ENCODE results near the gene CTBS. TPM values are rescaled to one million over a fixed set of nuclear protein-coding genes. Genes with fewer than 3 reads are reported as not detected.

The CTBS gene
- total RNA-seq, 1 donor from 2014 or later = 11.5 TPM

DNA sequence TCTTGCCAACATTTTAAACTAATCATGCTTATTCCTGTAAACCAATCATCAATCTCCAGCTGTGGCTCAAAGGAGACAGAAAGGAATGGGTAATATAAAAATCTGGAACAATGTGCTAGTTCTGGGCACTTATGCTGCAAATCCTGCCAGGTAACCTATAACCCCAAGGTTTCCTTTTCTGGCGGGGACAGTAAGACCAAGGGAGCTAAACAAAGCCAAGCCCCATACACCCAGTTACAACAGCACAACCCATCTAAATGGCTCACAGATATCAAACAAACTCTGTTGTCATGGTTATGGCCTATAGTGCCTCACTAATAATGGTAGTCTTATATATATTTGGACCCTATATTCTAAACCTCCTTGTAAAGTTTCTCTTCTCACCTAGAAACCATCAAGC, 36.9 kb upstream of the CTBS start:
- Mint-ChIP-seq H3K27ac (peak overlapping the region; percentile 90), H3K9me3 (peaks cover 42% of the 10 kb centered on the region), H3K27me3 (ENCODE audit: insufficient read depth, low read depth) (no peaks in the 10 kb centered on the region), H3K4me1 (peaks cover 8% of the 10 kb centered on the region), H3K36me3 (peaks cover 3% of the 10 kb centered on the region), H3K4me3 (no peak overlapping the region)
- no peak overlapping the region for H3K9ac ChIP-seq
- H3K36me3 ChIP-seq = peaks cover 17% of the 10 kb centered on the region
- peaks cover 20% of the 10 kb centered on the region for H3K4me1 ChIP-seq
- no peaks in the 10 kb centered on the region for H3K27me3 ChIP-seq
- no peaks in the 10 kb centered on the region for H3K79me2 ChIP-seq (ENCODE audit: low read depth)
- TF ChIP-seq EZH2phosphoT487 (IDR thresholded peaks at IDR 0.05) (no peak), EZH2 (IDR thresholded peaks at IDR 0.05) (no peak)
- TF ChIP-seq, protein P1, sequence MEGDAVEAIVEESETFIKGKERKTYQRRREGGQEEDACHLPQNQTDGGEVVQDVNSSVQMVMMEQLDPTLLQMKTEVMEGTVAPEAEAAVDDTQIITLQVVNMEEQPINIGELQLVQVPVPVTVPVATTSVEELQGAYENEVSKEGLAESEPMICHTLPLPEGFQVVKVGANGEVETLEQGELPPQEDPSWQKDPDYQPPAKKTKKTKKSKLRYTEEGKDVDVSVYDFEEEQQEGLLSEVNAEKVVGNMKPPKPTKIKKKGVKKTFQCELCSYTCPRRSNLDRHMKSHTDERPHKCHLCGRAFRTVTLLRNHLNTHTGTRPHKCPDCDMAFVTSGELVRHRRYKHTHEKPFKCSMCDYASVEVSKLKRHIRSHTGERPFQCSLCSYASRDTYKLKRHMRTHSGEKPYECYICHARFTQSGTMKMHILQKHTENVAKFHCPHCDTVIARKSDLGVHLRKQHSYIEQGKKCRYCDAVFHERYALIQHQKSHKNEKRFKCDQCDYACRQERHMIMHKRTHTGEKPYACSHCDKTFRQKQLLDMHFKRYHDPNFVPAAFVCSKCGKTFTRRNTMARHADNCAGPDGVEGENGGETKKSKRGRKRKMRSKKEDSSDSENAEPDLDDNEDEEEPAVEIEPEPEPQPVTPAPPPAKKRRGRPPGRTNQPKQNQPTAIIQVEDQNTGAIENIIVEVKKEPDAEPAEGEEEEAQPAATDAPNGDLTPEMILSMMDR (IDR thresholded peaks at IDR 0.05) = no peak
- H3K4me3 ChIP-seq = no peak overlapping the region
- peaks cover 33% of the 10 kb centered on the region for H3K9me3 ChIP-seq (ENCODE audit: low read depth)
- no peaks in the 10 kb centered on the region for H4K20me1 ChIP-seq (ENCODE audit: low read depth)
- H3K4me2 ChIP-seq = peak overlapping the region; percentile 57
- peak overlapping the region; percentile 99 for H3K27ac ChIP-seq
- DNase-seq (ENCODE audit: low spot score) = no peak
- H3F3A ChIP-seq (ENCODE audit: low read depth) = peaks cover 34% of the 10 kb centered on the region
- H2AFZ ChIP-seq (replicated peaks) = peak overlapping the region; percentile 4

DNA sequence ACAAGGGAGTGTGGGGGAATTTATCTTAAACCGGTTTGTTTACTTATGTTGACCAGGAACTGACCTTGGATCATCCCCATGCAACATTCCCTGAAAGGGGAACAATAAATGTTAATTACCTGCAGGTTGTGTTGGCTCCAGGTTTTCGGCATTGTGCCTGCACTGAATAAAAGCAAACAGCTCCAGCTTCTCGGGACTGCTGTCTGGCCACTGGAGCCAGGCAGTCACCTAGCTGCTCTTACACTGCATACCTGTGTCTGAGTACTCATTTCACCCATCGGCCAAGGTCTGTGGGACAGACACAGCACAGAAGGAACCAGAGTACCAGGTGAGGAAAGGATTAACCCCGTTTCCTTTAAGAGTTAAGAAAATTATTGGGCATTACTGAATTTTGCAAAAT, 32.7 kb upstream of the CTBS start:
- peaks cover 13% of the 10 kb centered on the region for H3K36me3 ChIP-seq
- no peaks in the 10 kb centered on the region for H3K27me3 Mint-ChIP-seq (ENCODE audit: insufficient read depth, low read depth)
- H3K4me1 ChIP-seq = peaks cover 10% of the 10 kb centered on the region
- H2AFZ ChIP-seq (replicated peaks) = no peak overlapping the region
- H3K4me2 ChIP-seq = no peak overlapping the region
- TF ChIP-seq, protein P1 (IDR thresholded peaks at IDR 0.05) = no peak
- H3K27ac ChIP-seq = no peak overlapping the region
- no peak for DNase-seq (ENCODE audit: low spot score)
- H3K9me3 ChIP-seq (ENCODE audit: low read depth) = peaks cover 23% of the 10 kb centered on the region
- peaks cover 19% of the 10 kb centered on the region for H3F3A ChIP-seq (ENCODE audit: low read depth)
- H3K36me3 Mint-ChIP-seq = peaks cover 5% of the 10 kb centered on the region
- peaks cover 7% of the 10 kb centered on the region for H3K4me1 Mint-ChIP-seq
- H3K4me3 Mint-ChIP-seq = no peak overlapping the region
- no peak overlapping the region for H3K4me3 ChIP-seq
- peaks cover 55% of the 10 kb centered on the region for H3K9me3 Mint-ChIP-seq
- no peaks in the 10 kb centered on the region for H4K20me1 ChIP-seq (ENCODE audit: low read depth)
- no peaks in the 10 kb centered on the region for H3K79me2 ChIP-seq (ENCODE audit: low read depth)
- H3K27ac Mint-ChIP-seq = no peak overlapping the region
- H3K27me3 ChIP-seq = no peaks in the 10 kb centered on the region
- H3K9ac ChIP-seq = no peak overlapping the region

DNA sequence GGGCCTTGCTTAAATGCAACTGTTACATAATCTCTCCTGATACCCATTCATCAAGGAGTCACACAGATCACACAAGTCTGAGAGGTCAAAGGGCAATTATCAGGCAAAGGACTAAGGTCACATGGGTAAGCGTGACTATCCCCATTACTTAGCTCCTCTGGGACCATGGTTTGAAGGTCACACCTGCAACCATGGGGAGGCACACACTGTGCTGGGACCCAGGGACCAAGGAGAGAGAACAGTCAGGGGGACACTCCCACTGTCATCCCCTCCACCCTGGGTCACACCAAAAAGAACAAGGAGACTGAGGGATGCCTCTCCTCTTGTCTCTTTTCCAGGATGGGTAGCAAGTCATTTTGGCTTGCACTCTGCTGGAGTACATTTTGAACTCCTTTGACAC, 30.9 kb upstream of the CTBS start:
- Histone ChIP-seq H3K9me3 (ENCODE audit: low read depth) (peaks cover 23% of the 10 kb centered on the region), H3K27me3 (no peaks in the 10 kb centered on the region), H3F3A (ENCODE audit: low read depth) (peaks cover under 1% of the 10 kb centered on the region), H3K4me3 (no peak overlapping the region), H3K27ac (no peak overlapping the region), H3K4me2 (no peak overlapping the region), H3K9ac (no peak overlapping the region), H2AFZ (replicated peaks) (no peak overlapping the region), H4K20me1 (ENCODE audit: low read depth) (no peaks in the 10 kb centered on the region), H3K36me3 (peaks cover 5% of the 10 kb centered on the region), H3K79me2 (ENCODE audit: low read depth) (no peaks in the 10 kb centered on the region), H3K4me1 (no peaks in the 10 kb centered on the region)
- Mint-ChIP-seq H3K4me1 (no peaks in the 10 kb centered on the region), H3K27me3 (ENCODE audit: insufficient read depth, low read depth) (peaks cover 2% of the 10 kb centered on the region), H3K4me3 (no peak overlapping the region), H3K27ac (no peak overlapping the region), H3K9me3 (peaks cover 47% of the 10 kb centered on the region), H3K36me3 (peaks cover 5% of the 10 kb centered on the region)
- TF ChIP-seq, protein P1 (IDR thresholded peaks at IDR 0.05) = no peak
- TF ChIP-seq EZH2 (IDR thresholded peaks at IDR 0.05) = no peak
- no peak for TF ChIP-seq EZH2phosphoT487 (IDR thresholded peaks at IDR 0.05)
- no peak for DNase-seq (ENCODE audit: low spot score)
